ENCODE results near the gene PLCB1.

The PLCB1 gene

GRCh38 chr20:8778387-8778786 is 646.3 kb downstream of the PLCB1 start:
- no peaks in the 10 kb centered on the region for H3K36me3 Mint-ChIP-seq (ENCODE audit: low read depth)
- intact Hi-C loops (cut with micrococcal nuclease) = no loop called here
- no peak overlapping the region for H3K4me3 Mint-ChIP-seq
- no peaks in the 10 kb centered on the region for H3K27me3 Mint-ChIP-seq
- no peaks in the 10 kb centered on the region for H3K4me1 Mint-ChIP-seq (ENCODE audit: low read depth)
- peaks cover 11% of the 10 kb centered on the region for H3K9me3 Mint-ChIP-seq
- H3K27ac Mint-ChIP-seq = no peak overlapping the region

GRCh38 chr20:8780915-8781314 is 648.8 kb downstream of the PLCB1 start:
- no peaks in the 10 kb centered on the region for H3K4me1 Mint-ChIP-seq (ENCODE audit: low read depth)
- intact Hi-C loops (cut with micrococcal nuclease) = no loop called here

GRCh38 chr20:8782804-8783203 is 650.7 kb downstream of the PLCB1 start:
- Mint-ChIP-seq H3K36me3 (ENCODE audit: low read depth) (no peaks in the 10 kb centered on the region), H3K4me3 (no peak overlapping the region), H3K4me1 (ENCODE audit: low read depth) (no peaks in the 10 kb centered on the region), H3K27me3 (no peaks in the 10 kb centered on the region), H3K27ac (no peak overlapping the region), H3K9me3 (peaks cover 11% of the 10 kb centered on the region)
- intact Hi-C loops (cut with micrococcal nuclease) = no loop called here

More at GRCh38 chr20:8780915-8781314, 648.8 kb downstream of the PLCB1 start:
- Mint-ChIP-seq H3K27ac (no peak overlapping the region), H3K9me3 (peaks cover 11% of the 10 kb centered on the region), H3K4me3 (no peak overlapping the region), H3K36me3 (ENCODE audit: low read depth) (no peaks in the 10 kb centered on the region), H3K27me3 (no peaks in the 10 kb centered on the region)

GRCh38 chr20:8783734-8784133 is 651.7 kb downstream of the PLCB1 start:
- H3K36me3 Mint-ChIP-seq (ENCODE audit: low read depth) = no peaks in the 10 kb centered on the region
- intact Hi-C loops (cut with micrococcal nuclease) = no loop called here
- H3K27me3 Mint-ChIP-seq = no peaks in the 10 kb centered on the region
- peaks cover 11% of the 10 kb centered on the region for H3K9me3 Mint-ChIP-seq
- H3K4me3 Mint-ChIP-seq = no peak overlapping the region
- H3K4me1 Mint-ChIP-seq (ENCODE audit: low read depth) = no peaks in the 10 kb centered on the region
- H3K27ac Mint-ChIP-seq = no peak overlapping the region

- intact Hi-C loops (cut with micrococcal nuclease) = no loop called here
- Mint-ChIP-seq H3K27me3 (no peaks in the 10 kb centered on the region), H3K36me3 (ENCODE audit: low read depth) (no peaks in the 10 kb centered on the region), H3K4me3 (no peak overlapping the region), H3K4me1 (ENCODE audit: low read depth) (no peaks in the 10 kb centered on the region), H3K9me3 (no peaks in the 10 kb centered on the region), H3K27ac (no peak overlapping the region)
Measured at GRCh38 chr20:8786383-8786782, 654.3 kb downstream of the PLCB1 start.

- intact Hi-C loops (cut with micrococcal nuclease) = no loop called here
- Mint-ChIP-seq H3K36me3 (ENCODE audit: low read depth) (no peaks in the 10 kb centered on the region), H3K4me1 (ENCODE audit: low read depth) (no peaks in the 10 kb centered on the region), H3K9me3 (no peaks in the 10 kb centered on the region), H3K27me3 (no peaks in the 10 kb centered on the region), H3K4me3 (no peak overlapping the region), H3K27ac (no peak overlapping the region)
Measured at GRCh38 chr20:8787090-8787489, 655.0 kb downstream of the PLCB1 start.

- no peak overlapping the region for H3K27ac Mint-ChIP-seq
- peaks cover 9% of the 10 kb centered on the region for H3K4me1 Mint-ChIP-seq (ENCODE audit: low read depth)
- no peaks in the 10 kb centered on the region for H3K36me3 Mint-ChIP-seq (ENCODE audit: low read depth)
- no peaks in the 10 kb centered on the region for H3K9me3 Mint-ChIP-seq
- no peak overlapping the region for H3K4me3 Mint-ChIP-seq
- intact Hi-C loops (cut with micrococcal nuclease) = no loop called here
- H3K27me3 Mint-ChIP-seq = no peaks in the 10 kb centered on the region
Measured at GRCh38 chr20:8788275-8788674, 656.2 kb downstream of the PLCB1 start.

- intact Hi-C loops (cut with micrococcal nuclease) = no loop called here
- H3K27ac Mint-ChIP-seq = no peak overlapping the region
- no peaks in the 10 kb centered on the region for H3K27me3 Mint-ChIP-seq
- H3K4me1 Mint-ChIP-seq (ENCODE audit: low read depth) = peaks cover 10% of the 10 kb centered on the region
- H3K9me3 Mint-ChIP-seq = no peaks in the 10 kb centered on the region
- H3K4me3 Mint-ChIP-seq = no peak overlapping the region
- no peaks in the 10 kb centered on the region for H3K36me3 Mint-ChIP-seq (ENCODE audit: low read depth)
Measured at GRCh38 chr20:8788831-8789230, 656.8 kb downstream of the PLCB1 start.

GRCh38 chr20:8790442-8791074 is 658.5 kb downstream of the PLCB1 start:
- Mint-ChIP-seq H3K9me3 (no peaks in the 10 kb centered on the region), H3K36me3 (ENCODE audit: low read depth) (no peaks in the 10 kb centered on the region), H3K4me1 (ENCODE audit: low read depth) (peaks cover 10% of the 10 kb centered on the region), H3K27ac (no peak overlapping the region), H3K4me3 (no peak overlapping the region), H3K27me3 (no peaks in the 10 kb centered on the region)
- intact Hi-C loops (cut with micrococcal nuclease) = loop anchor here (1.0 kb wide), 1 partner anchor 569 kb away; no protein-coding TSS in a partner anchor

GRCh38 chr20:8795404-8795803 is 663.3 kb downstream of the PLCB1 start:
- H3K9me3 Mint-ChIP-seq = no peaks in the 10 kb centered on the region
- no peaks in the 10 kb centered on the region for H3K27me3 Mint-ChIP-seq
- H3K36me3 Mint-ChIP-seq (ENCODE audit: low read depth) = no peaks in the 10 kb centered on the region
- H3K4me3 Mint-ChIP-seq = no peak overlapping the region
- no peak overlapping the region for H3K27ac Mint-ChIP-seq
- intact Hi-C loops (cut with micrococcal nuclease) = no loop called here
- H3K4me1 Mint-ChIP-seq (ENCODE audit: low read depth) = peaks cover 10% of the 10 kb centered on the region

- Mint-ChIP-seq H3K27ac (no peak overlapping the region), H3K4me1 (ENCODE audit: low read depth) (peaks cover 10% of the 10 kb centered on the region), H3K4me3 (no peak overlapping the region), H3K27me3 (no peaks in the 10 kb centered on the region), H3K36me3 (ENCODE audit: low read depth) (no peaks in the 10 kb centered on the region), H3K9me3 (no peaks in the 10 kb centered on the region)
- intact Hi-C loops (cut with micrococcal nuclease) = no loop called here
Measured at GRCh38 chr20:8796088-8796660, 664.1 kb downstream of the PLCB1 start.

GRCh38 chr20:8798505-8798904 is 666.4 kb downstream of the PLCB1 start:
- intact Hi-C loops (cut with micrococcal nuclease) = no loop called here
- Mint-ChIP-seq H3K27me3 (no peaks in the 10 kb centered on the region), H3K4me1 (ENCODE audit: low read depth) (peaks cover 6% of the 10 kb centered on the region), H3K9me3 (peaks cover 9% of the 10 kb centered on the region), H3K36me3 (ENCODE audit: low read depth) (no peaks in the 10 kb centered on the region), H3K4me3 (no peak overlapping the region), H3K27ac (no peak overlapping the region)

GRCh38 chr20:8800089-8800488 is 668.0 kb downstream of the PLCB1 start:
- H3K4me3 Mint-ChIP-seq = no peak overlapping the region
- no peak overlapping the region for H3K27ac Mint-ChIP-seq
- H3K9me3 Mint-ChIP-seq = peaks cover 9% of the 10 kb centered on the region
- intact Hi-C loops (cut with micrococcal nuclease) = no loop called here
- peaks cover 6% of the 10 kb centered on the region for H3K4me1 Mint-ChIP-seq (ENCODE audit: low read depth)
- H3K27me3 Mint-ChIP-seq = no peaks in the 10 kb centered on the region
- H3K36me3 Mint-ChIP-seq (ENCODE audit: low read depth) = no peaks in the 10 kb centered on the region

GRCh38 chr20:8801686-8802085 is 669.6 kb downstream of the PLCB1 start:
- Mint-ChIP-seq H3K4me1 (ENCODE audit: low read depth) (peaks cover 6% of the 10 kb centered on the region), H3K36me3 (ENCODE audit: low read depth) (no peaks in the 10 kb centered on the region), H3K27ac (no peak overlapping the region), H3K4me3 (no peak overlapping the region), H3K9me3 (peaks cover 9% of the 10 kb centered on the region), H3K27me3 (no peaks in the 10 kb centered on the region)
- intact Hi-C loops (cut with micrococcal nuclease) = no loop called here

- peaks cover 9% of the 10 kb centered on the region for H3K9me3 Mint-ChIP-seq
- H3K27me3 Mint-ChIP-seq = no peaks in the 10 kb centered on the region
- H3K4me3 Mint-ChIP-seq = no peak overlapping the region
- no peak overlapping the region for H3K27ac Mint-ChIP-seq
- no peaks in the 10 kb centered on the region for H3K36me3 Mint-ChIP-seq (ENCODE audit: low read depth)
- intact Hi-C loops (cut with micrococcal nuclease) = no loop called here
- H3K4me1 Mint-ChIP-seq (ENCODE audit: low read depth) = peaks cover 6% of the 10 kb centered on the region
Measured at GRCh38 chr20:8803065-8803464, 671.0 kb downstream of the PLCB1 start.

Measured in dendritic cell treated with granulocyte-macrophage colony-stimulating factor and Interleukin-4, amounts not matched to agents 40 ng/mL and 50 ng/mL, for 4 days (primary cell).